Thyroid gland (tissue), 4 donors: ENCODE measurements around the gene ZNF180.

ENCODE experiments used
- CTCF ChIP-seq, 6 experiments: fragments of 200-600 bp in 3 of 6; fragments of 450-650 bp in 3 of 6; sonication (generic) in 3 of 6; IDR thresholded peaks; one replicate each; pipeline ENCODE4 v1.5.1; 2016 to 2019; ENCODE audit warnings: antibody characterized with exemption in 6 of 6, mild to moderate bottlenecking in 2 of 6, inconsistent platforms in 1 of 6, moderate library complexity in 1 of 6
- POLR2A ChIP-seq, 2 donors: fragments of 450-650 bp; IDR thresholded peaks; one replicate each; pipeline ENCODE4 v1.6.1; 2017; ENCODE audit warnings: antibody characterized with exemption in 2 of 2, mild to moderate bottlenecking in 2 of 2, moderate library complexity in 1 of 2

GRCh38 chr19:44548736-44549135 is 48.4 kb upstream of the ZNF180 start:
- TF ChIP-seq CTCF (IDR thresholded peaks at IDR 0.05) (no peak), POLR2A (IDR thresholded peaks at IDR 0.05) (no peak)
